IMR-90 (cell line): ENCODE results near the gene PPIA. TPM values are rescaled to one million over a fixed set of nuclear protein-coding genes. Genes with fewer than 3 reads are reported as not detected.

Experiments
- ATAC-seq: fragments of 200-7000 bp; cut with Tn5 transposase; 2 replicates; pipeline ENCODE4 v1.9.1; 2020; ENCODE audit warnings: low read depth, mild to moderate bottlenecking, moderate library complexity
- BruUV-seq: library from RNA; stranded (reverse); fragments of 400-500 nt; replicated peaks from 2 replicates; lab custom pipeline; 2021; lab: Mats Ljungman, UMichigan
- CTCF ChIA-PET: fragments of 300-600 bp; formaldehyde crosslinking; extraction: SDS; loops from one replicate; lab custom pipeline; 2021; ENCODE audit warnings: antibody characterized with exemption; lab: Yijun Ruan, JAX
- POLR2A ChIA-PET: fragments of 300-600 bp; sonication (Branson Sonifier 250); formaldehyde crosslinking; loops from one replicate; lab custom pipeline; 2022; ENCODE audit warnings: antibody characterized with exemption; ENCODE audit not compliant: unreplicated experiment; lab: Charles Lee
- DNase-seq: peaks from one replicate; pipeline ENCODE4 v3.0.0; 2013
- H2AFZ ChIP-seq: replicated peaks from 2 replicates; pipeline ENCODE3; 2013; ENCODE audit warnings: low read length, mild to moderate bottlenecking; ENCODE audit not compliant: poor library complexity
- H2AK5ac ChIP-seq: 2 replicates; pipeline ENCODE4 v1.6.1; 2013; ENCODE audit warnings: low read depth, low read length, inconsistent platforms
- H2AK9ac ChIP-seq: replicated peaks from 2 replicates; pipeline ENCODE3; 2013; ENCODE audit warnings: mild to moderate bottlenecking, low read depth, low read length, moderate library complexity; ENCODE audit not compliant: poor library complexity
- H2BK120ac ChIP-seq: 2 replicates; pipeline ENCODE4 v1.6.1; 2013; ENCODE audit warnings: low read depth, low read length, inconsistent platforms
- H2BK15ac ChIP-seq: 3 replicates; pipeline ENCODE4 v1.6.1; 2013; ENCODE audit warnings: low read depth, low read length, inconsistent platforms
- H2BK20ac ChIP-seq: 2 replicates; pipeline ENCODE4 v1.6.1; 2013; ENCODE audit warnings: low read depth, mild to moderate bottlenecking, inconsistent platforms, low read length, moderate library complexity
- H2BK5ac ChIP-seq: 2 replicates; pipeline ENCODE4 v1.6.1; 2013; ENCODE audit warnings: mild to moderate bottlenecking, low read depth, low read length, inconsistent platforms; ENCODE audit not compliant: poor library complexity, severe bottlenecking
- H3K14ac ChIP-seq: replicated peaks from 2 replicates; pipeline ENCODE4 v1.6.1; 2013; ENCODE audit warnings: low read depth, low read length, inconsistent platforms
- H3K18ac ChIP-seq: 2 replicates; pipeline ENCODE4 v1.6.1; 2013; ENCODE audit warnings: low read depth, low read length, control low read depth
- H3K23ac ChIP-seq: 2 replicates; pipeline ENCODE4 v1.6.1; 2013; ENCODE audit warnings: low read depth, low read length, inconsistent platforms
- H3K27ac ChIP-seq: 2 replicates; pipeline ENCODE4 v1.5.1; 2013; ENCODE audit warnings: mild to moderate bottlenecking, control low read depth, low read length; ENCODE audit not compliant: insufficient read depth
- H3K27me3 ChIP-seq: 2 replicates; pipeline ENCODE4 v1.6.1; 2013; ENCODE audit warnings: low read length; ENCODE audit not compliant: control insufficient read depth, insufficient read depth
- H3K36me3 ChIP-seq: 2 replicates; pipeline ENCODE4 v1.6.1; 2013; ENCODE audit warnings: low read length, mixed read lengths; ENCODE audit not compliant: control insufficient read depth, insufficient read depth
- H3K4ac ChIP-seq: 2 replicates; pipeline ENCODE4 v1.6.1; 2013; ENCODE audit warnings: low read depth, low read length, inconsistent platforms
- H3K4me1 ChIP-seq: 2 replicates; pipeline ENCODE4 v1.6.1; 2013; ENCODE audit warnings: low read length, mixed read lengths; ENCODE audit not compliant: control insufficient read depth, insufficient read depth
- H3K4me2 ChIP-seq: 2 replicates; pipeline ENCODE4 v1.6.1; 2013; ENCODE audit warnings: low read depth, mild to moderate bottlenecking, control low read depth, low read length, moderate library complexity
- H3K4me3 ChIP-seq: 2 replicates; pipeline ENCODE4 v1.5.1; 2013; ENCODE audit warnings: low read depth, mild to moderate bottlenecking, control low read depth, low read length, moderate library complexity; ENCODE audit not compliant: insufficient read depth
- H3K56ac ChIP-seq: 2 replicates; pipeline ENCODE4 v1.6.1; 2013; ENCODE audit warnings: low read length, inconsistent platforms; ENCODE audit not compliant: insufficient read depth; ENCODE audit errors: extremely low read depth
- H3K79me1 ChIP-seq, 2 experiments: 2 replicates each; pipeline ENCODE4 v1.6.1; 2013; ENCODE audit warnings: low read length in 2 of 2, inconsistent platforms in 1 of 2, low read depth in 1 of 2
- H3K9ac ChIP-seq: 2 replicates; pipeline ENCODE4 v1.6.1; 2013; ENCODE audit warnings: low read depth, low read length, control low read depth
- H3K9me1 ChIP-seq: 2 replicates; pipeline ENCODE4 v1.6.1; 2013; ENCODE audit warnings: low read length, inconsistent platforms; ENCODE audit not compliant: insufficient read depth
- H3K9me3 ChIP-seq: 2 replicates; pipeline ENCODE4 v1.6.1; 2013; ENCODE audit warnings: low read length; ENCODE audit not compliant: control insufficient read depth, insufficient read depth
- H4K20me1 ChIP-seq: 2 replicates; pipeline ENCODE4 v1.6.1; 2013; ENCODE audit warnings: low read length, inconsistent platforms; ENCODE audit not compliant: insufficient read depth
- H4K5ac ChIP-seq: 2 replicates; pipeline ENCODE4 v1.6.1; 2013; ENCODE audit warnings: mild to moderate bottlenecking, low read depth, low read length, control low read depth
- H4K8ac ChIP-seq, 2 experiments: 2 replicates each; pipeline ENCODE4 v1.6.1; 2013; ENCODE audit warnings: low read depth in 2 of 2, low read length in 2 of 2, control low read depth in 1 of 2, inconsistent platforms in 1 of 2
- H4K91ac ChIP-seq: 2 replicates; pipeline ENCODE4 v1.6.1; 2013; ENCODE audit warnings: low read depth, low read length, inconsistent platforms; ENCODE audit not compliant: insufficient read depth
- BHLHE40 ChIP-seq: fragments of 150-350 bp; IDR thresholded peaks from 2 replicates; pipeline ENCODE4 v1.6.1; 2016; ENCODE audit warnings: mild to moderate bottlenecking, low read depth, low read length
- CEBPB ChIP-seq: IDR thresholded peaks from 2 replicates; pipeline ENCODE4 v1.6.1; 2012; ENCODE audit warnings: low read depth, low read length, improper control_type of control experiment
- ELK1 ChIP-seq: fragments of 150-350 bp; IDR thresholded peaks from 2 replicates; pipeline ENCODE4 v1.6.1; 2016; ENCODE audit warnings: low read depth, mild to moderate bottlenecking, low read length, moderate library complexity, borderline replicate concordance
- FOS ChIP-seq: fragments of 150-350 bp; IDR thresholded peaks from 2 replicates; pipeline ENCODE4 v1.6.1; 2016; ENCODE audit warnings: low read depth, low read length
- MAFK ChIP-seq: IDR thresholded peaks from 2 replicates; pipeline ENCODE4 v1.6.1; 2012; ENCODE audit warnings: low read depth, low read length, improper control_type of control experiment
- MAZ ChIP-seq: IDR thresholded peaks from 2 replicates; pipeline ENCODE4 v1.6.1; 2012; ENCODE audit warnings: low read depth, mild to moderate bottlenecking, low read length, improper control_type of control experiment, moderate library complexity, borderline replicate concordance
- POLR2A ChIP-seq: IDR thresholded peaks from 2 replicates; pipeline ENCODE4 v1.6.1; 2012; ENCODE audit warnings: mild to moderate bottlenecking, low read depth, low read length
- RAD21 ChIP-seq: IDR thresholded peaks from 2 replicates; pipeline ENCODE4 v1.6.1; 2012; ENCODE audit warnings: low read length, improper control_type of control experiment
- RCOR1 ChIP-seq: IDR thresholded peaks from 2 replicates; pipeline ENCODE4 v1.6.1; 2012; ENCODE audit warnings: mild to moderate bottlenecking, low read length, improper control_type of control experiment; ENCODE audit not compliant: insufficient replicate concordance
- WGBS, 2 experiments: methylation state at CpG; one replicate each; pipeline versions ENCODE4 v1.1.5 to v1.1.7; 2013; ENCODE audit warnings: missing lambda C conversion rate in 2 of 2; ENCODE audit not compliant: insufficient read length in 1 of 2; ENCODE audit errors: extremely low coverage in 2 of 2; 5-methylcytosine and 5-hydroxymethylcytosine counted together
- dilution Hi-C: fragments of 300-500 bp; cut with HindIII; formaldehyde crosslinking; loops from one replicate; pipeline ENCODE4 v1.14.3; 2018; ENCODE audit warnings: low sequenced_read_pairs; ENCODE audit not compliant: unreplicated experiment
- in situ Hi-C: fragments of 300-500 bp; cut with MboI; formaldehyde crosslinking; loops from 3 replicates; pipeline ENCODE4 v1.14.3; 2019; ENCODE audit warnings: low sequenced_read_pairs, inconsistent platforms, mixed read lengths
- intact Hi-C: fragments of 100-400 bp; cut with micrococcal nuclease; formaldehyde crosslinking; loops from 2 replicates; pipeline ENCODE4 v1.10.0; 2022
- polyA plus RNA-seq, 3 experiments: library from polyadenylated mRNA; depleted of rRNA; stranded (reverse); fragments of >200 nt; gene quantifications; 2 replicates each; pipeline ENCODE4 v1.2.3, GENCODE V29; 2012; ENCODE audit warnings: low replicate concordance in 1 of 3
- total RNA-seq: library from RNA; depleted of rRNA; stranded (reverse); fragments of >200 nt; gene quantifications from 2 replicates; pipeline ENCODE4 v1.2.3, GENCODE V29; 2012

PPIA gene
- total and polyA plus RNA-seq, 2 of the 4 experiments (the other 2 are of a cell fraction): 3,396 to 4,883 TPM

- Histone ChIP-seq H3K9me3 (no peaks in the 10 kb centered on the region), H3K9me1 (peaks cover 7% of the 10 kb centered on the region), H4K91ac (no peak overlapping the region), H3K9ac (no peak overlapping the region), H2AFZ (no peak overlapping the region), H3K56ac (no peak overlapping the region), H3K4ac (no peak overlapping the region), H2AK5ac (no peak overlapping the region), H3K18ac (no peak overlapping the region), H2BK5ac (no peak overlapping the region), H2BK120ac (no peak overlapping the region), H4K8ac (no peak overlapping the region), H2AK9ac (no peak overlapping the region), H3K27me3 (no peaks in the 10 kb centered on the region), H3K4me2 (no peak overlapping the region), H4K5ac (no peak overlapping the region), H3K36me3 (peaks cover 51% of the 10 kb centered on the region), H2BK15ac (no peak overlapping the region), H3K27ac (no peak overlapping the region), H3K4me3 (no peak overlapping the region), H3K4me1 (peaks cover 9% of the 10 kb centered on the region; the same call in 1 of the 2 replicates), H3K23ac (no peak overlapping the region), H3K14ac (no peak overlapping the region), H2BK20ac (no peak overlapping the region), H4K20me1 (peaks cover 21% of the 10 kb centered on the region), H3K79me1 (peaks cover 20 to 59% of the 10 kb centered on the region in 2 experiments)
- POLR2A ChIA-PET: no interaction called here
- dilution Hi-C loops: no loop called here
- intact Hi-C loops: no loop called here
- CTCF ChIA-PET: no interaction called here
- no peak for TF ChIP-seq CEBPB
- TF ChIP-seq FOS: no peak
- no peak for TF ChIP-seq ELK1
- TF ChIP-seq RCOR1: no peak
- TF ChIP-seq BHLHE40: no peak
- no peak for TF ChIP-seq RAD21
- no peak for TF ChIP-seq POLR2A
- no peak for TF ChIP-seq MAFK
- no peak for TF ChIP-seq MAZ
- no TSS peak for BruUV-seq
- no CpG with 5 or more reads among the region's 7 CpGs for WGBS, 2 experiments
- in situ Hi-C loops: no loop called here
- DNase-seq (no peak), ATAC-seq (no peak)
These were observed 38.7 kb upstream of the PPIA start for GRCh38 chr7:44757739-44758138.
